GM10266 (cell line): ENCODE measurements around the gene FAM120B.
"Not testable (repeated sequence)": the region's sequence is repeated elsewhere in the genome, so short reads cannot be mapped to it uniquely, and the experiment has no call there.

ENCODE experiments used
- DNase-seq: peaks from one replicate; pipeline ENCODE4 v3.0.0; 2012; ENCODE audit errors: extremely low spot score
- CTCF ChIP-seq: IDR thresholded peaks from 2 replicates; pipeline ENCODE4 v1.5.1; 2012; ENCODE audit warnings: mild to moderate bottlenecking, low read depth; ENCODE audit not compliant: control insufficient read depth, insufficient read depth; ENCODE audit errors: missing control alignments

FAM120B gene

GRCh38 chr6:170262489-170263088 lies 44.0 kb upstream of the FAM120B start:
- no peak for TF ChIP-seq CTCF
- no peak for DNase-seq

DNA sequence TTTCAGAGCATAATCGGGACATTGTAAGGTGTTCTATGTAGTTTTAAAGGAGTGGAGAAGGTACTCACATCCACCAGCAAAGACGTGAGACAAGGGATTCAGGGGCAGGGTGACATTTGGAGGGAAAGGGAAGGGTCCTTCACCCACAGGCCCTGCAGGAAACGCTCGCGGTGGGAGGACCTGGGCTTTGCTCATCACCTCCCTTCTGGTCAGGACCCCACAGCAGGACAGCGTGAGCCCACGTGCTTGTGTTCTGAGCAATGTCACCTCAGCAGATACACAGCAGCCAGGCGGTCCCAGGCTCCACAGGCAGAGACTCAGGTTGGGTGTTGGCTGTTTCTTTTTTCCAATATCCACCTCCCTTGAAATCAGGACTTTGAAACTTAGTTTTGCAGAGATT lies 43.1 kb upstream of the FAM120B start:
- DNase-seq = no peak
- TF ChIP-seq CTCF = no peak

GRCh38 chr6:170264086-170264485 lies 42.5 kb upstream of the FAM120B start:
- DNase-seq = no peak

DNA sequence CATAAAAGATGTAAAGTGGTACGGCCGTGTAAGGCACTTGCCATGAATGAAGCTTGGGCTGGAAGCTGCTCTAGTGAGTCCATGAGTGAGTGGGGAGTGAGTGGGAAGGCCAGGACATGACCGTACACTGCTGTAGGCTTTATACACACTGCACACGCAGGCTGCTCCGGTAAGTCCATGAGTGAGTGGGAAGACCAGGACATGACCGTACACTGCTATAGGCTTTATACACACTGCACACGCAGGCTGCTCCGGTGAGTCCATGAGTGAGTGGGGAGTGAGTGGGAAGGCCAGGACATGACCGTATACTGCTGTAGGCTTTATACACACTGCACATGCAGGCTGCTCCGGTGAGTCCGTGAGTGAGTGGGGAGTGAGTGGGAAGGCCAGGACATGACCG lies 41.9 kb upstream of the FAM120B start:
- not testable (repeated sequence) for DNase-seq

More at GRCh38 chr6:170264086-170264485, 42.5 kb upstream of the FAM120B start:
- TF ChIP-seq CTCF = no peak

- DNase-seq = no peak
- TF ChIP-seq CTCF = no peak
These were observed 40.9 kb upstream of the FAM120B start for GRCh38 chr6:170265655-170266054.

DNA sequence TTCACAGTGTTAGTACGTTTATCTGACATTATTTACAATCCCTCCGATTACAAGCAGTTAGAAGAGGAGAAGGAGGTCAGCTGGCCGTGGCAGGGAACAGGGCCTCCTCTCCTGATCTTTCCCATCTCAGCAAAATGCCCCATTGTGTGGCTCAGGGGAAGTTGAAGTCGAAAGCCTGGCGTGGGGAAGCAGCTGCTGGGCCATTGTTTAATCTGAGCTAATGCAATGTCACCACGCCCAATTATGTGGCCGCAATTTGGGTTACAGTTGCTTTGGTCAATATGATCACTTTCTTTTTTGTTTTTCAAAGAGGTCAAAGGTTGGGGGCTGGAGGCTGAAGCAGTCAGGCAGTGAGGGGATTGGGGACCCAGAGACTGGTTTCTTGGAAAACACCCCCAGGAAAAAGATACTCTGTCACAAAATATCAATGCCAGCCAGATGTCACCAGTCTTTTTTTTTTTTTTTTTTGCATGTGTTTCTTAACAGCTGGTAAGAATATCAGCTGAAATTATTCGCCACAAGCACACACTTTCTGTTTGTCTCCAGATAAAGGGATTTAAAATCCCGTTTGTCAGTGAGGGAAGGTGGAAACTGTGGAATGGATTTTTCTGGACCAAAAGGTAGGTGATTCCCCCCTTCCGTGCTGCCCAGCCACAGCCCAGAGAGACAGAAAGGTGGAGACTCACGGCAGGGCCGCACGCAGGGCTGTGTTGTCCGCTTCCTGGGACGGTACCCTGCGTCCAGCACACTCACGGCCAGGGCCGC lies 40.3 kb upstream of the FAM120B start:
- DNase-seq = no peak
- no peak for TF ChIP-seq CTCF

GRCh38 chr6:170267688-170268087 lies 38.9 kb upstream of the FAM120B start:
- DNase-seq = no peak
- TF ChIP-seq CTCF = no peak
